ENCODE results near the gene ZDHHC11B. TPM values are rescaled to one million over a fixed set of nuclear protein-coding genes. Genes with fewer than 3 reads are reported as not detected.

The ZDHHC11B gene
- polyA plus RNA-seq, 1 donor from 2014 or later = 9.9 TPM

GRCh38 chr5:777756-778161, 6.8 kb downstream of the ZDHHC11B start:
- no peak overlapping the region for H2AFZ ChIP-seq (ENCODE audit: low read depth, low read length)

More at GRCh38 chr5:777756-778161, 6.8 kb downstream of the ZDHHC11B start:
- no peak for TF ChIP-seq TAF1 (IDR thresholded peaks at IDR 0.05; ENCODE audit: low read depth)
- TF ChIP-seq EP300 (conservative IDR thresholded peaks at IDR 0.05; ENCODE audit: poor library complexity, severe bottlenecking) = no peak
- no peak for TF ChIP-seq EZH2 (IDR thresholded peaks at IDR 0.05; ENCODE audit: borderline replicate concordance, insufficient read depth, low read length, poor library complexity, severe bottlenecking)
- TF ChIP-seq SMC3 (conservative IDR thresholded peaks at IDR 0.05; ENCODE audit: poor library complexity) = no peak
- TF ChIP-seq REST (IDR thresholded peaks at IDR 0.05; ENCODE audit: borderline replicate concordance) = no peak
- TF ChIP-seq MXI1 (conservative IDR thresholded peaks at IDR 0.05; ENCODE audit: poor library complexity, severe bottlenecking) = no peak
- TF ChIP-seq RAD21 (conservative IDR thresholded peaks at IDR 0.05) = no peak
- no peak for TF ChIP-seq CTCF (IDR thresholded peaks at IDR 0.05; ENCODE audit: poor library complexity, severe bottlenecking)
- no peak for TF ChIP-seq POLR2AphosphoS5 (IDR thresholded peaks at IDR 0.05)
- Histone ChIP-seq H3K9me3 (ENCODE audit: low read length) (no peaks in the 10 kb centered on the region), H3K4me3 (ENCODE audit: low read length) (no peak overlapping the region), H4K20me1 (ENCODE audit: insufficient read depth) (no peaks in the 10 kb centered on the region), H3K4me2 (ENCODE audit: low read length) (no peak overlapping the region), H3F3A (ENCODE audit: insufficient read depth, low read length, poor library complexity, severe bottlenecking) (no peaks in the 10 kb centered on the region), H3K27me3 (ENCODE audit: insufficient read depth, low read depth, low read length) (no peaks in the 10 kb centered on the region), H3K9me2 (ENCODE audit: insufficient read depth, low read length) (no peaks in the 10 kb centered on the region), H3K36me3 (ENCODE audit: insufficient read depth, low read length) (no peaks in the 10 kb centered on the region), H3K9ac (ENCODE audit: low read length) (no peak overlapping the region), H3K27ac (ENCODE audit: low read length) (no peak overlapping the region), H3K79me2 (replicated peaks; ENCODE audit: insufficient read depth, low read length) (no peaks in the 10 kb centered on the region)
